G401 (cell line): ENCODE results near the gene ZNF467. TPM values are rescaled to one million over a fixed set of nuclear protein-coding genes. Genes with fewer than 3 reads are reported as not detected.
A peak's percentile ranks its signal among the peaks of the same experiment; 100 is the strongest.

ENCODE experiments used
- DNase-seq: peaks from one replicate; pipeline ENCODE4 v3.0.0-alpha.2; 2015; ENCODE audit warnings: low spot score
- in situ Hi-C: cut with HindIII; loops from 2 replicates; pipeline ENCODE4 v1.10.0; 2016; ENCODE audit warnings: low sequenced_read_pairs, mixed read lengths
- total RNA-seq: library from RNA; depleted of rRNA; stranded (reverse); fragments of >200 nt; shearing (Covaris generic); gene quantifications from 2 replicates; pipeline ENCODE4 v1.2.3, GENCODE V29; 2014

ZNF467 gene
- total RNA-seq, 1 experiment from 2014 or later: 9.8 TPM

DNA sequence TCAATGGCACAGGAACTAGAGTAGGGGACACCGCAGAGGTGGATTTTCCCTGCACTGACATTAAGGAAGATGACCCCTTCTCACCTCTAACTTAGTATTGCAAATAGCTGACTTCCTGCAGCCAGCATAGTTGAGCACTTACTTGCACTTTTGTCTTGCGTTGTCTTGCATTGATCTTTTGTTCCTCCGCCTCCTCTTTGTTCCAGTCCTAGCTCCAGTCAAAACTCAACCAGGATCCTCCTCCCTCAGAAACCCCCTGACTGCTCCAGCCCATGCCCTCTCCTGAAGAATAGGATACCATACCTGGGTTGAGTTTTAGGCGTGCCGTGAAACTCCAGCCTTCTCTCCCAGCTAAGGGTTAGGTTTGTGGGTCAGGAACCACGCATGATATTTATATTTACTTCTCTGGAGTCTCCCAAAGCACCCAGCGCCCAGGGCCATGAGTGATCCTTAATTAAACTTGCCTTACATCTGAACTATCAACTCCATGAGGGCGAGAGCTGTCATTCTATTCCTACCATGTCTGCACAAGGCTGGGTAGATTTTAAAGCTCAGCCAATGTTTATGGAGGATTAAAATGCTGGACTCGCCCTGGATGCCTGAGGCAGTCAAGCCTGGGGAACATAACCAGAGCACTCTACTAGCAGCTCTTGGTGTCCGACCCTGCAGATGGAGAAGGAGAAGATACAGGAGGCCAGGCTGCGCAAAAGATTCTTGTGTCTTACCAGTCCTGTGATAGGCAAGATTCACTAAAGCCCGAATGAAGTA is 14.1 kb downstream of the ZNF467 start:
- in situ Hi-C loops: no loop called here

GRCh38 chr7:149753375-149754233 is 19.8 kb downstream of the ZNF467 start:
- DNase-seq: peak; percentile 63
- in situ Hi-C loops: no loop called here

More for the DNA sequence above, 14.1 kb downstream of the ZNF467 start:
- no peak for DNase-seq

DNA sequence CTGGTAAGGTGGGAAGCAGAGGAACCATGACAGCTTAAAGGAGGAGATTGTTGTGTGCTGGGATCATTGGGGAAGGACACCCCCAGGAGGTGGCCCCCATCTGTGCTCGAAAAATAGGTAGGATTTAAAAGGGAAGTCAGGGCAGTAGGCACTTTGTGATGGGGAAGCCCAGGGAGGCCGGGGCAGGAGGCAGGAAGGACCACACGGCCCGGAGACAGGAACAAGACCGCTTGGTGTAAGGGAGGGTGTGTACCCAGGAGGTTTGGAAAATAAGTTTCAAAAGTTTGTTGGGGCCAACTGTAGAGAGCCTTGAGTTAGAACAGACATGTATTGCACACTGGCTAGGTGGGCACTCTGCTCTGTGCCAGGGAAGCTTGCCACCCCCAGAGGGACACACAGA is 20.7 kb downstream of the ZNF467 start:
- in situ Hi-C loops: no loop called here
- no peak for DNase-seq

DNA sequence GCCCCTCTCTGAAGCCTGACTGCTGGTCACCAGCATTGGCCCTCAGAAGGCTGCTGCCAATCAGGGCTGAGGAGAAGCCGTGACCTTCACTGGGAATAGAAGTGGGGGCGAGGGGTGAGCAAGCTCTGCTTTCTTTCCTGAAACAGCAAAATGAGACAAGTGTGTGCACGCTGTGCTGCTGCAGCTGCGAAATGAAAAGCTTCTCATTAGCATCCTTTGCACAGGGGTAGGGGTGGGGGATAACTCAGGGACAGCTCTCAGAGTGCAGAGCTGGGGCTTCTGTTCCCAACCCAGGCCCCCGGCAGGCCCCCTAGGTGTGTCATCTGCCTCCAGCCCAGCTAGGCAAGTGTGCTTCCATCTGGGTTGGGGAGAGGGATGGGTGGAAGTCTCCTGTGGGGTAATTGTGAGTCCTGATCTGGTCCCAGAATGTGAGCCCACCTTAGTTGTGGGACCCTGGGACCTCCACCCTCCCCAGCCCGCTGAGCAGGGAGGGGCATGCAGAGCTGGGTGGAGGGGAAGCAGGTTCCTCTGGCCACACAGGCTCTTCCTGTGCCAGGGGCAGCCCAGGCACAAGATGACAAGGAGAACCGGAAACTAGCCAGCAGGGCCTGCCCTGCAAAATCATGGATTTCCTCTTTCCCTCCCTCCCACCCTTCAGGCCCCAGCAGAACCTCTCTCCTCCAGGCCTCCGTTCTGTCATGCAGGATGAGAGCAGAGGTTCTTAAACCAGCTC is 22.2 kb downstream of the ZNF467 start:
- in situ Hi-C loops: no loop called here
- no peak for DNase-seq

DNA sequence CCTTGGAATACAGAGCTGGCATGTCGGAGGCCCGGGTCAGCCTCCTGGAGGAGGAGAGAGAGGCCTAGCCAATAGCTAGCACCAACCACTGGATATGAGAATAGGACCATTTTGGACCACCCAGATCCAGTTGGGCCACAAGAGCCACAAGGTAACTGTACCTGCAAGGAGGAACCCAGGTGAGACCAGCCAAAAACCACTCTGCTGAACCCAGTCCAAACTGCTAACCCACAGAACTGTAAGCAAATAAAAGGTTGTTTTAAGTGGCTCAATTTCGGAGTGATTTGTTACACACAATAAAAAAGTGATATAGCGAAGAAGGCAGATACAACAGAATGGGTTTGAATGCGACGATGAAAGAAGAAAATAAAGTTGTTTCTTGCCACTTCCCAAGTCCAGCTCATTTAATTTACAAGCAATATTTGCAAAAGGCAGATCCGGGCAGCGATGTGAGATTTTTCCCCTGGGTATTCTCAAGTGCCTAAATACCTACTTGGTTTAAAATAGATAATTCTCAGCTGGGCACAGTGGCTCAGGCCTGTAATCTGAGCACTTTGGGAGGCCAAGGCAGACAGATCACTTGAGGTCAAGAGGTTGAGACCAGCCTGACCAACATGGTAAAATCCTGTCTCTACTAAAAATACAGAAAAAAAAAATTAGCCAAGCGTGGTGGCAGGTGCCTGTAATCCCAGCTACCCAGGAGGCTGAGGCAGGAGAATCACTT is 23.1 kb downstream of the ZNF467 start:
- no peak for DNase-seq
- in situ Hi-C loops: no loop called here

GRCh38 chr7:149748076-149748874 is 25.1 kb downstream of the ZNF467 start:
- no peak for DNase-seq
- in situ Hi-C loops: no loop called here

- no peak for DNase-seq
- in situ Hi-C loops: no loop called here
Measured at GRCh38 chr7:149743476-149744255, 29.7 kb downstream of the ZNF467 start.

- in situ Hi-C loops: no loop called here
- DNase-seq: peak; percentile 88
Measured at GRCh38 chr7:149742075-149742701, 31.2 kb downstream of the ZNF467 start.

- peak; percentile 66 for DNase-seq
- in situ Hi-C loops: no loop called here
Measured at GRCh38 chr7:149741629-149742028, 31.8 kb downstream of the ZNF467 start.

DNA sequence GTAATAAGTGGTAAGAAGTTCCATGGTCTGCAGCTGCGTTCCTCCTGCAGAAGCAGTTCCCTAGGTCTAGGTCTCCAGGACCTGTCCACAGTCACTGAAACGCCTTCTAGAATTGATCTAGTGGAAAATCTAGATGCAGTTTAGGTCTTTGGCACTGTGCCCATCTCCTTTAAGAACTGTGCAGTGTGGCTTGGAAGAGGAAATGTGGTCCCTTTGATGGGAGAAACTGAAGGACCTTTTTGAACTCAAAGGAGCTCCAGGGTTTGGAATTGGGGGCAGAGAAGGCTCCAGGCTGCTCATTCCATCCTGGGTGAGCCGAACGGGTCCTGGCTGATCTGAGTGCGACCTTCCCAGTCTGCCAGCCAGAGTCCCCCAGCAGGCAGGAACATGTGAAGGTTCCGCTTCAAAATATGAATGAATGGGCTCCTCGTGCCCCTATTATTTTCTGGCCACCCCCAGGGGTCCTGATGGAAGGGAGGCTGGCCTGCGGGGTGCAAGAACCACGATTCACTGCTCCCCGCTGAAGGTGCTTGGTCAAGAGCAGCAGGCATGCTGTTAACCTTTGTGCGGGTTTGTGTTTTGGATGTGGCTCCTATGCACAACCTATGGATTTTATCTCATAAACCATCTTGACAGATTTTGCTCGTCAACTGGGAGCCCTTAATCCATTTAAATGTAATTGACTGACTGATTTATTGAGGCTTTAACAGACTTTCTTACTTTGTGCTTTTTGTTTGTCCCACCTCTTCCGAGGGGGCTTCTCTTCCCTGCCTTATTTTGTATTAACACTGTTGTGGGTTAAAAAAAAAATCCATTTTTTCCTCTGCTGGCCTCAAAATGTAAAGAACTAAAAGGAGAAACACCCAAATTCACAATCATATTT is 36.7 kb downstream of the ZNF467 start:
- in situ Hi-C loops: no loop called here
- DNase-seq: no peak

- in situ Hi-C loops: no loop called here
- no peak for DNase-seq
Measured at GRCh38 chr7:149735779-149736477, 37.5 kb downstream of the ZNF467 start.

DNA sequence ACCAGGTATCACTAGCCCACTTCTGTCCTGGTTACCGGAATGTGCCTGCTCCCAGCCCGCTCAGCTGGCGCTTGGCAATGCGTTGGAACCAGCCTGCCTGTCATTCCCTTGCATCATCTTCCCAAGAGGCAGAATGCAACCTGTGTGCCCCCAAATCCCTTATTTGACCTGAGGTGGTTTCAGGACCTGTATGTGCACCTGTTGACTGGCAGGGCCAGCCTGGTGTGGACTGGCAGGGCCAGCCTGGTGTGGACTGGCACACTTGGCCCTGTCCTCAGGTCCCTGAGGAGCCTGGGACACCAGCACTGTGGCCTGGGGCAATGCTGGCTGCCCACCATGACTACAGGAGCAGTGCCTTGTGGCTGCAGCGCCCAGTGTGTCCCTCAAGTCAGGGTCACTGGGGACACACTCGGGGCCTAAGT is 38.2 kb downstream of the ZNF467 start:
- in situ Hi-C loops: no loop called here
- no peak for DNase-seq

GRCh38 chr7:149734791-149735075 is 38.7 kb downstream of the ZNF467 start:
- in situ Hi-C loops: no loop called here
- no peak for DNase-seq

GRCh38 chr7:149733924-149734790 is 39.2 kb downstream of the ZNF467 start:
- no peak for DNase-seq
- in situ Hi-C loops: no loop called here
